Stimulated activated naive CD4-positive, alpha-beta T cell (primary cell): ENCODE results near the gene FBXW4.
"Not testable (repeated sequence)": the region's sequence is repeated elsewhere in the genome, so short reads cannot be mapped to it uniquely, and the experiment has no call there.

Experiments used
- DNase-seq, 6 experiments: peaks; one replicate each; lab custom pipeline; 2025; lab: John Stamatoyannopoulos, UW

The FBXW4 gene

GRCh38 chr10:101655570-101655969 is 39.4 kb downstream of the FBXW4 start:
- DNase-seq = no peak

DNA sequence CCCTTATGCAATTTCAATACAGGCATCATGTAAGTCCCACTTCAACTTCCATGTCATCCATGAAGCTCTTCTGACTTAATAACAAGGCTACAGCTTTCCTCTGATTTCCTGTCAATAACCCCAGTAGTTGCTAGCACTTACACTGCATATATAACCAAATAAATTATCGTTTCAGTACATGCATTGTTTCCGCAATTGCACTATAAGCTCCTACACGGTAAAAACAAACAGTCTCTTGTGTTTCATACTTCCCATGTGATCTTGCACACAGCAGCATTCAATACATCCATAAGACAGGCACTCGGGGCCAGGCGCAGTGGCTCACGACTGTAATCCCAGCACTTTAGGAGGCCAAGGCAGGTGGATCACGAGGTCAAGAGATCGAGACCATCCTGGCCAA is 41.4 kb downstream of the FBXW4 start:
- no peak for DNase-seq

DNA sequence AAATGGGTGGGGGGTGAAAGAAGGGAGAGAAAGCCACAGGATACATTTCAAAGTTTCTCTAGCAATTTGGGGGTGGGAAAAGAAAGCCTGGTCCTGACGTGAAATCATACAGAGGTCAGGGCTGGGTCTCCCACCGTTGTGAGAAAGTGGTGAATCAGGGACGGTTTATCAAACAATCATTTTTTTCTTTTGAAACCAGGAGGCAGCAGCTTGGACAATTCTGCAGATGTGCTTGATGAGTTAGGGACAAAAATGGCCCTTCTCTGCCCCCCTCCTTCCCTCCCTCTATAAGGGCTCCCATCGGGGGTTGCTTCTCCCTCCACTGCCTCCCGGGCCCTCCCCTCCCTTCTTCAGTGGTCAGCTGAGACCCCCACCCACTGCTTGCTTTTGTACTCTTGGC is 43.6 kb downstream of the FBXW4 start:
- DNase-seq = no peak

DNA sequence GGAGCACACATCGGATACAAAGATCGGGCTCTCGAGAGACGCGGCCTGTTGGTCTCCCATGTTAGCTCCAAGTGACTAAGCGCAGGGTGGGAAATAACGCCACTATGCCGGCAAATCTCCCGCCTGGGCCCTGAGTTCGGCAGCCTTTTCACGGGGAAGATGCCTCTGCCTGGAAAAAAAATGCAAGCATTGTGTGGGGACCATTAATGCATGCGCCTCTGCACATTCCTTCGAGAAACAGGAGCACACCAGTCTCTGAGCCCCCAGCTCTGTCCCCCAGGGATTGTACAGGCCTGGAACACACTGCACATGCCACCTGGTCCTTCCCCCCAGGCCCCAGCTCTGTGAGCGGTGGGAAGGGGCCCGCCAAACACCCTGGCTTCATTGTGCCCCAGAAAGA is 44.1 kb downstream of the FBXW4 start:
- DNase-seq = no peak

DNA sequence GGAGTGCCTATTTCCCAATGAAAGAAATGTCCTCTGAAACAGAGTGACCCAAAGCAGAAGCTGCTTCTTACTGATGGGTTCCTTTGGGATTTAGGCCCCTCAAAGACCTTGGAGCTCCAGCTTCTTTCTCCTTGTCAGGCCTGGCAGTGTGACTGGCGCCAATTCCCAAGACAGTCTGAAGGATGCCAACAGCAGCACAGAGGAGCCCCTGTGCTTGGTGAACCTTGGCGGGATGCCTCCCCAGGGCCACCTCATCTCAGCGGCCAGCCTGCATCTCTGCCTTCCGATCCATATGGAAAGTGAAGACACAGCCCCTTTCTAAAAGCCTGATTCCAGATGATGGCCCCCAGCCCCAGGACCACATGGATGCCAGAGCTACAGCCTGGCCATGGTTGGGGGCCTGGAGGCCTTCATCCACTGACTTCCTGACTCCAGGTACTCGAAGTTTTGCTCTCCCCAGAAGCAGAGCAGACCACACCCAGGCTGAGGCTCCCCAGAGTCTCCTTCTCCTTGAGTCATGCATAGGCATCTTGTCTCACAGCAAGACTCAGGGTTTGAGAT is 45.4 kb downstream of the FBXW4 start:
- no peak for DNase-seq

- no peak for DNase-seq
These were observed 47.7 kb downstream of the FBXW4 start for GRCh38 chr10:101647255-101647654.

GRCh38 chr10:101646364-101646763 is 48.6 kb downstream of the FBXW4 start:
- no peak for DNase-seq

DNA sequence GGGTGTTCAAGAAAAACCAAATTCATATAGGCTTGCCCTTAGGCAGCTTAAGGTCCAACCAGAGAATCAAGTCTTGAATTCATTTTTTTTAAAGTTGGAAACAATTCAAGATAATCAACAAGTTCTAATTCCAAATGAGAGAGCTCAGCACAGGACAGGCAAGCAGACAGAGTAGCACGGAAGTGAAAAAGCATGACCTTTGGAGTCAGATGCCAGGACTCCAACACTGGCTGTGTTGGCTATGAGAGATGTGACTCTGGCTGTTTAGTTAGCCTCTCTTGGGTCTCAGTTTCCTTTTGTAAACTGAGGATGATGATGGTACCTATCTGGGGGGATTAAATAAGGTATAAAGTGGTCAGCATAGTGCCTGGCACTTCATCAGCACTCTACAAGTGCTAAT is 49.3 kb downstream of the FBXW4 start:
- no peak for DNase-seq

DNA sequence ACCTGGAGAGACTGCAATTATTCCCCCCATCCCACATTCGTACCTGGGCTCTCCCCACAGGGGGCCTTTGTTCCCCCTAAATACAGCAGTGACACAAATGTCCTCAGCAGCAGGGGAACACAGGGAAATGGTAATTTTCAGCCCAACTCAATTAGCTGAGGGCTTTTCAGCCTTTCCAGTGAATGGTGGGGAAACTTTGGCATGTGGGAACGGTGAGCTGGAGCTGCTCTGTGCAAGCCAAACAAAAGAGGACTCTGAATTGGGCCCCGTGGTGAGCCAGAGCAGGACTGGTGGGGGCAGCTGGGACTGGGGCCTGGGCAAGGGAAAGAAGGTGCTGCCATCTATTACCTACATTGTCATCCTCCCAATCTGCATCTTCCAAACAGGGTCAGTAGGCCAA is 51.0 kb downstream of the FBXW4 start:
- DNase-seq = no peak

DNA sequence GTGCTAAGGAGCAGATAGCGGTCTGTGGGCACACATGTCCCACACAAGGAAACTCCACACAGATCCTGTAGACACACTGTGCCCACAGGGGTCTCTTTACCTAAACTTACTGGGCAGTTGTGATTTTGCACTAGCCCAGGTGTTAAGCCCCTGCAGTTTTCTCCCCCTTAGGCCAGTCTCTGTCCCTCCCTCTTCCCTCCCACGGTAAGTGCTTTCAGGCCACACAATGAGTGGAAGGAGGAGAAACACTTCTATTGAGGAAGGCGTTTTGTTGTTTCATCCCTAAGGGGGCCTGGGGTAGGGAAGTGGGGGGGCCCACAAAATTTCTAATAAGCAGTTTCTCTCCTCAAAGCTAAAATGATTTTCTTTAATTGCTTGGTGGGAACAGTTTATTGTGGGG is 51.4 kb downstream of the FBXW4 start:
- DNase-seq = no peak

DNA sequence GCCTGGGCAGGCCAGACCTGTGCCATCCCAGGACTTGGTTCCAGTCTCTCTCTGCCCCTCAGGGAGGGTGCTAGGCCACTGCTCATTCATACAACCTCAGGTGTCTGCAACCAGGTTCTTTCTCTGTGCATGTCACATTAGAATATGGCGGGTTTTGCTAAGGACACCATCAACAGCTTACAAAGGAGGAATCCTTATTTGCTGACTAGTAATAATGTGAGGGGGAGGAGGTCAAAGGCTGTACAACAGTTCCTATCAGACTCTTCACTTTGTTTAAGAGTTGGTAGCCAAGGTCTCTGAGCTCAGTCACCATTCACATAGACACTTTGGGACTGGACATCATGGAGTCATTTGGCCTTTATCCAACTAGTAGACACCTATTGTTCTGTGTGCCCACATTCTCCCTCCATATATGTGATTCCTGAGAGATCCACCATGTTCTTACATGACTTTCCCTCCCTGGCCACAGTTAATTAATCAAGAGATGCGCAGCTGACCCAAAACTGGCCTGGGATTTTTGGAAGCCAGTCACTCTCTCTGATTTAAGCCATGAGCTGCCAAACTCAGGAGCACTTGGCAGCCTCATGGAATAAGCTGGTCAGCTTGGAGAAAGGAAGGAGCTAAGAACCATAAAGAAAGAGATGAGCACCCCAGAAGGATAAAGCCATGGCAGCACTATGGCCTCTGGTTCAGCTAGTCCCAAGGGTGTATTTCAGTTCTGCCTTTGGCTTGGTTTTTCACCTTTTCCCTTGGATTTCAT is 55.6 kb downstream of the FBXW4 start:
- DNase-seq = no peak

DNA sequence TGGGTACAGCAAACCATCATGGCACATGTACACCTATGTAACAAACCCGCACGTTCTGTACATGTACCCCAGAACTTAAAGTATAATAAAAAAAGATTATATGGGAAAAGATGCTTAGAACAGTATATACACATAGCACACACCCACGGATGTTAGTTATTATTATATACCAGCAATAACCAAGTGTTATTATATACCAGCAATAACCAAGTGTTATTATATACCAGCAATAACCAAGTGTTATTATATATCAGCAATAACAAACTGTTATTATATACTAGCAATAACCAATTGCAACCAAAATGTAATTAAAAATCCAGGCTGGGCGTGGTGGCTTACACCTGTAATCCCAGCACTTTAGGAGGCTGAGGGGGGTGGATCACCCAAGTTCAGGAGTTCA is 61.5 kb downstream of the FBXW4 start:
- not testable (repeated sequence) for DNase-seq

- no peak for DNase-seq
These were observed 63.0 kb downstream of the FBXW4 start for GRCh38 chr10:101631821-101632475.

- no peak for DNase-seq
These were observed 64.4 kb downstream of the FBXW4 start for GRCh38 chr10:101630633-101630920.

DNA sequence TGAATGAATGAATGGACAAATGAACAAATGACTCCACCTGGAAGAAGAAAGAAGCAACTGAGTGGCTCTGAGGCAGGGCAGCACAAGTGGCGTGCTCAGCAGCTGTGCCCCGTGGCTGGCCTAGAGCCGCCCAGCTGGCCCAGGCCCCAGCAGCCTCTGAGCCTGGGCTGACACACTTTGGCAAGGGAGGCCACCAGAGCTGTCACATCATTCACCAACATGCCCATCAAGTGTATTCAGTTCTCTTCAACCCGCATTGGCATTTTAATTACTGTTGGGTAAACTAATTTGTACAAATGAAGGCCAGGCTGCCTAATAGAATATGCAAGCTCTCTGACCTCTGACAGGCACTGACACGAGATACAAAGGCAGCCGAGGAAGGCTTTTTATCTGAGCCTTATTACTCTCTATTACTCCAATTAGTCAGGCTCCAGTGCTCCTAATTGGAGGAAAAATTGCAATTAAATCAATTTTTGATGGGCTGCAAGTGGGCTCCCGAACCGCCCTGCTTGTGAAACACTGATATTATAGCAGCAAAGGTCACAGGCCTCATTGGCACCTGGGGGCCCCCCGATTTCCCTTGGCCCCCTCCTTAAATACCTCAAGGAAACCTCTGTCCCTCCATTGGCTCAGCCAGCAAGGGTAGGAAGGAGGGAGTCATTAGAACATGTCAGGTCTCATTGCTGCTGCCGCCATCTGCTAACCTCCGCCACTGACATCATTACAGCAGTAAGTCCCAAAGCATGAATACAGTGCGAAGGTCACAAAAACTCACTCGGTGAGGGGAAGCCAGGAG is 64.9 kb downstream of the FBXW4 start:
- no peak for DNase-seq

DNA sequence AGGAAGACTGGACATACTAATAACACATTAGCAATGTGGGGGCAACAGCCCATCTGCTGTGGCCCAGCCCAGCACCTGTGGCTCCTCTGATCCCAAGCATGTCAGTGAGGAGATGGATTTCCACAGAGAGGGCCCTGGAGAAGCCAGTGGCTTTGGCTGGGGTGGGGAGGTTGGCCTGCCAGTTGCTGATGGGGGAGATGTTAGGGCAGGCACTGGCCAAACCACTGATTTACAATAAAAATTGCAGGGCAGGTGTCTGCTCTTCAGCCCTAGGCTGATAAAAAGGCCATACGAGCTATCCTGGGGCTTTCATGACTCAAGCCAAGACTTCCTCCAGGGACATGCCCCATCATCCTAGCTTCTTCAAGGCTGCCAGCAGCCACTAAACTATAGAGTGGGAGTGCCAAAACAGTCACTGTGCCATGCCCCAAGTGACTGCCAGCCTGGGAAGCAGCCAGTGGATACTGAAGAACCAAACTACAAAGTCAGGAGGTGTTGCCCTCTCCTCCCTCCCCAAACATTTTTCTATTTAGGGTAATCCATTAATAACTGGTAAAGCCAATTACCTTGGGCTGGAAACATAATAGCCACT is 69.1 kb downstream of the FBXW4 start:
- DNase-seq = no peak

DNA sequence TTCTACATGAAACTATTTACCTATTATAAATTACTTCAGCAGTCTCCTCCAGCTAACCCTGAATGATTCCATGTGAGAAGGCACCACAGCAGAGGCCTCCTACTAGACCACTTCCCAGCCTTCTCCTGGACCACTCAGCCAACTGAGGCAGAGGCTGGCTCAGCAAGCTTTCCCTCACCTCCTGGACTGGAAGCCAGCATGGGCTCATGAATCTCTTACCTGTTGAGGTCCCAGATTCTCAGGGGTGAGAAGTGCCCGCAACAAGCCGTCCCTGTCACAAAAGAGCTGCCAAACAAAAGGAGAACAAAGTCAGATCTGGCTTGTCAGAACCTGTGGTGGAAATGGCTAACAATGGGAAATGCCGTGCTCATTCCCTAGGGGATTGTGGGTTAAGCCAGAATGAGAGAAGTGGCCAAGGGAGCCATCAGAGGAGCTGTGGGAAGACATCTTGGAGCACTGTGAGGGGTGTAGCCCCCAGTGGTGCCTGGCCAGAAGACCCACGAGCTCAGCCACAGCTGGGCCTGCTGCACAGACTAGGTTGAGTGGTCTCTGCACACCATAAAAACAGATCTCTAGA is 70.4 kb downstream of the FBXW4 start:
- no peak for DNase-seq

- DNase-seq = no peak
These were observed 71.4 kb downstream of the FBXW4 start for GRCh38 chr10:101623528-101623927.

GRCh38 chr10:101619983-101620382 is 75.0 kb downstream of the FBXW4 start:
- no peak for DNase-seq

DNA sequence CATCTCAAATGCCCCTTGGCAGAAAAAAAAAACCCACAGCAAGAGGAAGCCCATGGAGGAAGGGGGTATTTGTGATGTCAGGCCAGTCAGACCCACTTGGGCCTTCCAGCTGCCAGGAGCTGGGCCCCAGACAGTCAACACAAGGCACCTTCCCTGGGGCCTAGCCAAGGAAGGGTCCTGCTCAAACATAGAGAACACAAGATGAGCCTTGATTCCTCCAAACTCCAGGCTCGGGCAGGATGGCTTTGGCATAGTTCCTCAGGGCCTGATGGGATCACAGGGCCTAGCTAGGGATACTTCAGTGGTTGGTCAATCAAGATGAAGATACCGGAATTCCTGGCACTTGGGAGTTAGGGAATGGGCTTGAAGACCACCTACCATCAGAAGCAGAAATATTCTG is 76.1 kb downstream of the FBXW4 start:
- no peak for DNase-seq

GRCh38 chr10:101617824-101618568 is 77.0 kb downstream of the FBXW4 start:
- no peak for DNase-seq
